22Rv1 (cell line): ENCODE data around the gene SRRM3.

Experiments used
- CTCF ChIP-seq: fragments of 450-650 bp; IDR thresholded peaks from 2 replicates; pipeline ENCODE4 v1.5.1; 2017; ENCODE audit warnings: mild to moderate bottlenecking
- ZFX ChIP-seq: fragments of 450-650 bp; IDR thresholded peaks from 2 replicates; pipeline ENCODE4 v1.6.1; 2017; ENCODE audit warnings: antibody characterized with exemption, borderline replicate concordance

- no peak for TF ChIP-seq CTCF
- TF ChIP-seq ZFX: no peak
Measured at GRCh38 chr7:76261329-76261728, 59.6 kb downstream of the SRRM3 start.
